Natural killer cell (primary cell): ENCODE measurements around the gene SUOX. TPM values are rescaled to one million over a fixed set of nuclear protein-coding genes. Genes with fewer than 3 reads are reported as not detected.
"Not testable (repeated sequence)": the region's sequence is repeated elsewhere in the genome, so short reads cannot be mapped to it uniquely, and the experiment has no call there.

ENCODE experiments used
- ATAC-seq, 3 donors: fragments of 150-1000 bp in 2 of 3; fragments of 200-7000 bp in 1 of 3; cut with Tn5 transposase; 1 replicate in 1 of 3; 2 replicates in 2 of 3; pipeline ENCODE4 v1.10.0; 2021; ENCODE audit warnings: mild to moderate bottlenecking in 2 of 3, moderate library complexity in 2 of 3
- DNase-seq, 2 donors: peaks; one replicate each; pipeline versions ENCODE4 v3.0.0 to v3.0.0-alpha.2; 2013 to 2021; ENCODE audit warnings: mixed read lengths in 1 of 2
- H3K27ac ChIP-seq: one replicate; pipeline ENCODE4 v1.5.1; 2013; ENCODE audit warnings: mild to moderate bottlenecking, low read length
- H3K27me3 ChIP-seq: one replicate; pipeline ENCODE4 v1.6.1; 2013; ENCODE audit warnings: low read length; ENCODE audit not compliant: control insufficient read depth, insufficient read depth
- H3K36me3 ChIP-seq: one replicate; pipeline ENCODE4 v1.6.1; 2013; ENCODE audit warnings: low read length; ENCODE audit not compliant: control insufficient read depth, insufficient read depth
- H3K4me1 ChIP-seq: one replicate; pipeline ENCODE4 v1.6.1; 2013; ENCODE audit warnings: low read length; ENCODE audit not compliant: control insufficient read depth, insufficient read depth
- H3K4me3 ChIP-seq: one replicate; pipeline ENCODE4 v1.5.1; 2013; ENCODE audit warnings: low read length
- H3K9me3 ChIP-seq: one replicate; pipeline ENCODE4 v1.6.1; 2013; ENCODE audit warnings: low read length; ENCODE audit not compliant: control insufficient read depth, insufficient read depth
- H3K27ac Mint-ChIP-seq, 2 donors: one replicate each; pipeline ENCODE4 v1.8.0; 2022; ENCODE audit warnings: mild to moderate bottlenecking in 2 of 2, mixed read lengths in 2 of 2, moderate library complexity in 1 of 2
- H3K27me3 Mint-ChIP-seq, 2 donors: one replicate each; pipeline ENCODE4 v1.8.0; 2022; ENCODE audit warnings: low read depth in 2 of 2, mixed read lengths in 2 of 2
- H3K36me3 Mint-ChIP-seq: one replicate; pipeline ENCODE4 v1.8.0; 2022; ENCODE audit warnings: mixed read lengths
- H3K4me1 Mint-ChIP-seq, 2 donors: one replicate each; pipeline ENCODE4 v1.8.0; 2022; ENCODE audit warnings: mixed read lengths in 2 of 2
- H3K4me3 Mint-ChIP-seq: one replicate; pipeline ENCODE4 v1.8.0; 2022; ENCODE audit warnings: mild to moderate bottlenecking, moderate library complexity, mixed read lengths
- H3K9me3 Mint-ChIP-seq, 2 donors: one replicate each; pipeline ENCODE4 v1.8.0; 2022; ENCODE audit warnings: mixed read lengths in 2 of 2
- CTCF ChIP-seq: fragments of 200-600 bp; IDR thresholded peaks from one replicate; pipeline ENCODE4 v1.8.0; 2022; ENCODE audit warnings: antibody characterized with exemption
- WGBS: methylation state at CpG from one replicate; pipeline ENCODE4 v1.1.7; 2013; ENCODE audit warnings: missing lambda C conversion rate; ENCODE audit not compliant: insufficient coverage; 5-methylcytosine and 5-hydroxymethylcytosine counted together
- intact Hi-C: fragments of 100-400 bp; cut with micrococcal nuclease; formaldehyde crosslinking; loops from one replicate; pipeline ENCODE4 v1.14.2; 2022
- total RNA-seq, 4 donors: library from RNA; stranded (reverse); fragments of 120-200 nt in 1 of 4; gene quantifications; one replicate each; pipeline versions ENCODE4 v1.2.3 to v1.2.4, GENCODE V29; 2013 to 2022

The SUOX gene
- total RNA-seq, 3 donors from 2014 or later (not counting 1 experiment from before 2014, with no cell fraction given): 11.0 to 15.9 (median 14.6) TPM

DNA sequence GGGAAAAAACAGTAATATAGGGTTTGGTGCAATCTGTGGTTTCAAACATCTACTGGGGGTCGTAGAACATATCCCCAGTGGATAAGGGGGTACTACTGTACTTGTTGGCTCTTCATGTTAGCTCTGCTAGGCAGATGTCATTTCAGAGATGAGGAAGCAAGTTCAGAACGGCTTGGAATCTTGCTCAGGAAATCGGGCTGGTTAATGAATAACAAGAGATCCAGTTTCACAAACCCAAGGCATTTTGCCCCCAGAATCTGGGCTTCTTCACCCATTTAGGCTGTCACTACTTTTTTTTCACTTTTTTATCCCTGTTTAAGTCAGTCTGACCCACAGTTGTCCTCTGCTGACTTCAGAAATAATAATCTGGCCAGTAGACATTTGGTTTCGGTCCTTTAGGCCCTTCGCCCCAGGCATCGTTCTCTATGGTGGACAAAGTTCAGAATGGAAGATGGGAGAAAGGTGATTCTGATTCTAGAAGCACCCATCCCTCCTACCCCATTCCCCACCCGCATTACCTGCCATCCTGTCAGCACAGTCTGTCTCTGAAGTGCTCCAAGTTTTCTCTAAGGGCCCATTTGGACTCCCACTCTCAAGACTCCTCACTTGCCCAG lies 4.5 kb downstream of the SUOX start:
- Mint-ChIP-seq H3K27me3 (no peaks in the 10 kb centered on the region), H3K4me1 (peaks cover 7 to 12% of the 10 kb centered on the region in 2 donors), H3K27ac (no peak overlapping the region), H3K36me3 (no peaks in the 10 kb centered on the region), H3K4me3 (no peak overlapping the region), H3K9me3 (no peaks in the 10 kb centered on the region)
- H3K9me3 ChIP-seq: no peaks in the 10 kb centered on the region
- H3K36me3 ChIP-seq: peaks cover 3% of the 10 kb centered on the region
- H3K4me1 ChIP-seq: peaks cover 14% of the 10 kb centered on the region
- H3K27me3 ChIP-seq: no peaks in the 10 kb centered on the region
- intact Hi-C loops: no loop called here
- WGBS: 72% methylated on average over 5 of the region's 7 CpGs
- ATAC-seq (no peak), DNase-seq (no peak)
- no peak for TF ChIP-seq CTCF
- no peak overlapping the region for H3K27ac ChIP-seq
- H3K4me3 ChIP-seq: no peak overlapping the region

DNA sequence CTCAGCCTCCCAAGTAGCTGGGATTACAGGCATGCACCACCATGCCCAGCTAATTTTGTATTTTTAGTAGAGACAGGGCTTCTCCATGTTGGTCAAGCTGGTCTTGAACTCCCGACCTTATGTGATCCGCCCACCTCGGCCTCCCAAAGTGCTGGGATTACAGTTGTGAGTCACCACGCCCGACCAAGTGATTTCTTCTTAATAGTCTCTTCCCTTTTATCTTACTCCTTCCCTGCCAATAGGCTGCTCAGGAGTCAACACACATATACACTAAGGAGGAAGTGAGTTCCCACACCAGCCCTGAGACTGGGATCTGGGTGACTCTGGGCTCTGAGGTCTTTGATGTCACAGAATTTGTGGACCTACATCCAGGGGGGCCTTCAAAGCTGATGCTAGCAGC lies 6.3 kb downstream of the SUOX start:
- peaks cover 7 to 13% of the 10 kb centered on the region in 2 donors for H3K4me1 Mint-ChIP-seq
- ATAC-seq, H3K27me3 Mint-ChIP-seq, H3K9me3 ChIP-seq, H3K27ac ChIP-seq, H3K27ac Mint-ChIP-seq, H3K27me3 ChIP-seq, H3K36me3 ChIP-seq, H3K9me3 Mint-ChIP-seq, DNase-seq, intact Hi-C loops, H3K4me3 Mint-ChIP-seq, H3K4me3 ChIP-seq, H3K36me3 Mint-ChIP-seq: not testable (repeated sequence)
- peaks cover 12% of the 10 kb centered on the region for H3K4me1 ChIP-seq
- WGBS: 94% methylated on average over 5 of the region's 5 CpGs

DNA sequence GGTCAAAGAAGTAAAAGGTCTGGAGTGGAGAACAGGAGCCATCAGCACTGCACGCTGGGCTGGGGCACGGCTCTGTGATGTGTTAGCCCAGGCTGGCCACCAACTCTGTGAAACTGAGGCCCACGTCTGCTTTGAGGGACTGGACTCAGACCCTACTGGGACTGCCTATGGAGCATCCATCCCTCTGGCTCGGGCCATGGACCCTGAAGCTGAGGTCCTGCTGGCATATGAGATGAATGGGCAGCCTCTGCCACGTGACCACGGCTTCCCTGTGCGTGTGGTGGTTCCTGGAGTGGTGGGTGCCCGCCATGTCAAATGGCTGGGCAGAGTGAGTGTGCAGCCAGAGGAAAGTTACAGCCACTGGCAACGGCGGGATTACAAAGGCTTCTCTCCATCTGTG lies 7.1 kb downstream of the SUOX start:
- Histone ChIP-seq H3K4me3 (no peak overlapping the region), H3K27me3 (no peaks in the 10 kb centered on the region), H3K36me3 (peaks cover 3% of the 10 kb centered on the region), H3K27ac (no peak overlapping the region), H3K4me1 (peaks cover 12% of the 10 kb centered on the region), H3K9me3 (no peaks in the 10 kb centered on the region)
- Mint-ChIP-seq H3K27me3 (no peaks in the 10 kb centered on the region), H3K4me1 (peaks cover 7 to 19% of the 10 kb centered on the region in 2 donors), H3K27ac (peak overlapping the region; percentile 22 to 38), H3K9me3 (no peaks in the 10 kb centered on the region), H3K36me3 (no peaks in the 10 kb centered on the region), H3K4me3 (no peak overlapping the region)
- no peak for DNase-seq
- intact Hi-C loops: no loop called here
- no peak for ATAC-seq
- TF ChIP-seq CTCF: no peak
- 94% methylated on average over 10 of the region's 10 CpGs for WGBS

DNA sequence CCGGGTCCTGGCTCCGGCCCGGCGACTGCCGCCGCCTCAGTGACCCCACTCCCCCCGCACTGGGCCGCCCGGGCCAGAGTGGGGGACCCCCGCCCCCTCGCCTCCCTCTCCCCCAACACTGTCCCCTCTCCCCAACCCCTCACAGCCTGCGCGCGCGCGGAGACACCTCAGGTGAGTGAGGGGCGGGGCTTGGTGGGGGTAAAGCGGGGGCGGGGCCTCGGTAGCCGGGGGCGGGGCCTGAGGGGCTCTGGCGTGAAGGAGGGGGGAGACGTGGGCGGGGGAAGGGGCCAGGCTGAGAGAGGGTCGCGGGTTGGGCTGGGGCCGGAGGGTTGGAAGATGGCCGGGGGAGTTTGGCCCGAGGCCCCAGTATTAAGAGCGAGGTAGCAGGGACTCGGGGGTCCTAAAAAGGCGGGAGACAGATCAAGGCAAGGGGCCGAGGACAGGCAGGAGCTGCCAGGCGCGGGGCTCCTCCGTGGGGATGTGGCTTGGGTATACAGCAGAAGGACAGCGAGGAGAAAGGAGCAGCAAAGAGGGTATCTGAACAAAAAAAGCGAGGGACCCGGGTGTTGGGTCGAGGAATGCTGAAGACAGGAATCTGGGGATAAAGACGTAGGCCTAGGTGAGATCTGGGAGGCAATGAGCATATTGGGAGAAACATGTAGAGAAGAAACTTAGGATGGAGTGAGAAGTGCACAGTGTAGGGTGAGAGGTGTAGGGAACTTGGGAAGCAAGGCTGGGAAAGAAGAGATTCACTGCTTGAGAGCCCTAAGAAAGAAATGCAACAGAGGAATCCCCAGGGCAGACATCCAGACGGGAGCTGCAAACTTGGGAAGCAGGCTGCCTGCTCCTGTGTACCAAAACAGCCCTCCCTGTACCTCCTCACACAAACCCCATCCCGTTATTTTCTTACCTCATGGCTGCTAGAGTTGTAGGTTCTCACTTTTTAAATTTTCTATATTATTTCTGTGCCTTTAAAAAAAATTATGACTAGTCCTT lies 10.8 kb downstream of the SUOX start:
- H3K9me3 ChIP-seq: no peaks in the 10 kb centered on the region
- Mint-ChIP-seq H3K9me3 (no peaks in the 10 kb centered on the region), H3K27me3 (no peaks in the 10 kb centered on the region), H3K4me1 (peaks cover 7 to 19% of the 10 kb centered on the region in 2 donors), H3K27ac (peak overlapping the region; percentile 57 to 69), H3K4me3 (peak overlapping the region; percentile 89), H3K36me3 (no peaks in the 10 kb centered on the region)
- intact Hi-C loops: no loop called here
- ATAC-seq: peak; percentile 74 to 88 (median 85)
- H3K4me1 ChIP-seq: peaks cover 12% of the 10 kb centered on the region
- H3K27me3 ChIP-seq: no peaks in the 10 kb centered on the region
- no peak for TF ChIP-seq CTCF
- peak; percentile 51 to 79 for DNase-seq
- H3K36me3 ChIP-seq: peaks cover 3% of the 10 kb centered on the region
- 7% methylated on average over 31 of the region's 44 CpGs for WGBS
- H3K27ac ChIP-seq: peak overlapping the region; percentile 2
- peak overlapping the region; percentile 53 for H3K4me3 ChIP-seq
